GM12873 (cell line): ENCODE results near the gene HCCS.

Experiments used
- TF ChIP-seq, protein P1 (sequence below): IDR thresholded peaks from 2 replicates; pipeline ENCODE4 v1.5.1; 2012; ENCODE audit warnings: low read depth, mild to moderate bottlenecking, moderate library complexity, low read length, control low read depth; ENCODE audit not compliant: insufficient read depth; ENCODE audit errors: missing control alignments

Gene HCCS

DNA sequence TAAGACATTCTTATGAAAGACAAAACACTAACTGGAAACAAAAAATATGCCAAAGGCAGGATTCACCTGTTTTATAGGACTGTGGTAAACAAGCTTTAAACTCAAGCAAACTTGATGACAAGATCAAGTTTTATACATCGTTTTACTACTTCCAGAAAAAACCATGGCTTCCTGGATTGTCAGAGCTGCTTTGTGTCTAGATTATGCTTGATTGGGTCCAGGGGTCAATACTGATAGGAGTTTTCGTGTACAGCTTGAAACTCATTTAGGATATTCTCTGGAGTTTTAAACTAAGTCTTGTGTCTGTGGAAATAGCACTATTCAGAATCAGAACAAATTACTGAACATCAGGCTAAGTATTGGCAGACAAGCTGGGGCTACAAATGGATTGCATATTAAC, 13.0 kb downstream of the HCCS start:
- TF ChIP-seq, protein P1, sequence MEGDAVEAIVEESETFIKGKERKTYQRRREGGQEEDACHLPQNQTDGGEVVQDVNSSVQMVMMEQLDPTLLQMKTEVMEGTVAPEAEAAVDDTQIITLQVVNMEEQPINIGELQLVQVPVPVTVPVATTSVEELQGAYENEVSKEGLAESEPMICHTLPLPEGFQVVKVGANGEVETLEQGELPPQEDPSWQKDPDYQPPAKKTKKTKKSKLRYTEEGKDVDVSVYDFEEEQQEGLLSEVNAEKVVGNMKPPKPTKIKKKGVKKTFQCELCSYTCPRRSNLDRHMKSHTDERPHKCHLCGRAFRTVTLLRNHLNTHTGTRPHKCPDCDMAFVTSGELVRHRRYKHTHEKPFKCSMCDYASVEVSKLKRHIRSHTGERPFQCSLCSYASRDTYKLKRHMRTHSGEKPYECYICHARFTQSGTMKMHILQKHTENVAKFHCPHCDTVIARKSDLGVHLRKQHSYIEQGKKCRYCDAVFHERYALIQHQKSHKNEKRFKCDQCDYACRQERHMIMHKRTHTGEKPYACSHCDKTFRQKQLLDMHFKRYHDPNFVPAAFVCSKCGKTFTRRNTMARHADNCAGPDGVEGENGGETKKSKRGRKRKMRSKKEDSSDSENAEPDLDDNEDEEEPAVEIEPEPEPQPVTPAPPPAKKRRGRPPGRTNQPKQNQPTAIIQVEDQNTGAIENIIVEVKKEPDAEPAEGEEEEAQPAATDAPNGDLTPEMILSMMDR: no peak

DNA sequence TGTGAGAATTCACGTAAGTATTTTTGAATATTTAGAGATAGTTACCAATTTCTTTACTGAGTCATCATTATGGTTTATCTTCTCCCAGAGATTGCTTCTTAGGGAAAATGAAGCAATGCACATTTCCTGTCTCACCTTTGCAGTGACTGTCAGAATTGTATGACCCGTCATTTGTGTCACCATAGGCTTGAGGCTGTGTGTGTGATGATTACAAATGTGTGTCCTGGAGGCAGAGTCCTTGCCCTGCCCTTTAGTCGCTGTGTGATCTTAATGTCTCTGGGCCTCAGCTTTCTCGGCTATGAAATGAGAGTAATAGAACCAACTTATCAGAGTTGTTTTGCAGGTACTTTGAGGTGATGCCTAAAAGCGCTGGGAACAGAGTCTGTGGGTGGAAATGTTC, 13.9 kb downstream of the HCCS start:
- TF ChIP-seq, protein P1: no peak

DNA sequence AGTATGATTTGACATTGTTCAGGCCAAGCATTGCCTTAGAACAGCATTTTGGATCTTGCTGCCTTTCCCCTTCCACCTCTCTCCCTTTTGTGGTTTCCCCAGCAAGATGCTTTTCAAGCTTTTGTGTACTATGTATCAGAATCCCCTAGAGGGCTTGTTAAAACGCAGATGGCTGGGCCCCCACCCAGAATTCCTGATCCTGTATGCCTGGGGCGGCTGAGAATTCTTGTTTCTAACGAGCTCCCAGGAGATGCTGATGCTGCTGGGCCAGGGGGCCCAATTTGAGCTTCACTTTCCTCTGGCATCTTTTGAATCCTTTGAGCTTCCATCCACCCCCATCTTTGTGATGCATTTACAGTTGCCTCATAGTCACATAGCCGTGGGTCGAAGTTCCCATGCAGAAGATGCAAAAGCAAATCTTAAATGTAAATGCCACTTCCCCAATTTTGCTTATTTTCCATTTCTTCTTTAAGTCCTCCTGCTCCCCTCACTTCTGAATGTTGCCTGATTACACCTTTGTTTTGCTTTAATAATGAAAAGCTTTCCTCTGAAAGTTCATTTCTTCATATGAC, 18.5 kb downstream of the HCCS start:
- TF ChIP-seq, protein P1: no peak

DNA sequence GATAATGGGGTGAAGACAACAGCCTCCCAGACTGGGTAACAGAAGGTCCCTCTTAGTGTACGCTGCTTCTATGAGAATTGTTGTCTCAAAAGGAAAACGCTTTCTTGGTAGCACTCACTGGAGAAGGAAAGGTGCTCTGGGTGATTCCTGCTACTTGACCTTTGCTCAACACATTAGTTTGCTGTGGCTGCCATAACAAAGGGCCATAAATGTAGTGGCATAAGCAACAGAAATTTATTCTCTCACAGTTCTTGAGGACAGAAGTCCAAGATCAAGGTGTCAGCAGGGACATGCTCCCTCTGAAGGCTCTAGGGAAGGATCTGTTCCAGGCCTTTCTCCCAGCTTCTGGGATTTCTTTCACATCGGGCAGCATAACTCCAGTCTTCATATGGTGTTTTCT, 19.0 kb downstream of the HCCS start:
- TF ChIP-seq, protein P1: no peak

DNA sequence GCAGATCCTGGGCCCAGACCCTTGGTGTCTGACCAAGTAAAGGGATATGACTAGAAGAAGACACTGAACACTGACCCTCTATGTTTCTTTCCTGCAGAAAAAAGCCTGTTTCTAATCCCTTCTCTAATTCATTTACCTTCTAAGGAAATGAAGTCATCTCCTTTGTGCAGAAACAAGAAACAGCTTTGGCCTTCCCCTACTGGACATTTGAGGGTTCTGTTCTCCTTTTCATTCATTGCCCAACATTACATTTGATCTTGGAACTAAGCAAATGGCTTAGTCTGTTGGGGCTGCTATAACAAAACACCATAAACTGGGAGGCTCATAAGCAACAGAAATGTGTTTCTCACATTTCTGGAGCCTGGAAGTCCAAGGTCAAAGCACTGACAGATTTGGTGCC, 20.0 kb downstream of the HCCS start:
- TF ChIP-seq, protein P1: no peak

DNA sequence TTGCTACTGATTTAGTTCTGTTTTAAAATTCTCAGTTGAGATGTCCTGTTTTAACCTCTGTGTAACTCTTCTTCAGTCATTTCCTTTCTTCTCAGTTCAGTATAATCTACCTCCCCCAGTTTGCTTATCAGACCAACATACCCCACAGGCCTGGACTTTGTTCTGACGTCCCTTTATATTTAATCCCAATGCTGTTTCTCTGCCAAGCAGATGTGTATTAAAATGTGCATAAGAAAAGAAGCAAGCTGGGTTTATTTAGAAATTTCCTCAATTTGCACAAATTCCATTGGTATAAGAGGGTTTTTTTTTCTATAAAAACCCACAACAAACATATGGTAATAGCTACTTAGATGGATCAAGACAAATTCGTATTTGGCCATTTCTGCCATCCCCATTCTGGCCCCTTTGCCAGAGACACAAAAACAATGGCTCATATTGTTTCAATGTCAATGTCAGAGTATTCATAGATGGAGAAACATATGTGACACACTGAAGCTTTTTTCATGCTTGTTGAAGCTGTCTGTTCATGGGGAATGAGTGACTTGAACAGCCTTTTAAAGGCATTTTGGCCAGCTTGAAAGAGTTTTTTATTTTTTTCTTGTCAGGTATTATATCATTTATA, 24.5 kb downstream of the HCCS start:
- TF ChIP-seq, protein P1: no peak

DNA sequence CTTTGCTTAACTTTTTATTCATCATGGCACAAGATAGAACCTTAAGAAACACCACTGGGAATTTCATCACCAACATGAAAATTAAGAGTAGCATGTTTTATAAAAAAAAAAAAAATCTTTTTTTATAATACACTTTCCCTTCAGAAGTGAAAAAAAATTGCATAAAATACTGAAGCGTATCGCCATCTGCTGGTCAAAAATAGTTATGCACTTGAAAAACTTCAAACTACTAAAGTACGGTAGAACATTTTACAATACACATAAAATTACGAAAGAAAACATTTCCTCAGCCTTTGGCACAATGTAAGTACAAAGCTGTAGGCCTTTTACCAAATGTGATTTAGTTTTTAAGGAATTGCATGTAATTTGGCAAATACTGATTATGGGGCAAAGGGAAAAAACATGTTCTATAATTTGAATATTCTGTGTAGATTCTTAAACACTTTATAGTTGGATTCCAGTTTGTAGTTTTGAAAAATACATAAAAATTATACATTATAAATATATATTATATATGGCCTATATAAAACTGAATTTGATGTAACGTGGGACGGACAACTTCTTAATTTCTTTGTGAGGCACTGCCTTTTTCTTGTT, 26.5 kb downstream of the HCCS start:
- TF ChIP-seq, protein P1: peak; percentile 52
